Measurements from ENCODE around the gene CLIC6. TPM values are rescaled to one million over a fixed set of nuclear protein-coding genes. Genes with fewer than 3 reads are reported as not detected.

The CLIC6 gene
- total RNA-seq, 1 experiment from 2014 or later = not detected

DNA sequence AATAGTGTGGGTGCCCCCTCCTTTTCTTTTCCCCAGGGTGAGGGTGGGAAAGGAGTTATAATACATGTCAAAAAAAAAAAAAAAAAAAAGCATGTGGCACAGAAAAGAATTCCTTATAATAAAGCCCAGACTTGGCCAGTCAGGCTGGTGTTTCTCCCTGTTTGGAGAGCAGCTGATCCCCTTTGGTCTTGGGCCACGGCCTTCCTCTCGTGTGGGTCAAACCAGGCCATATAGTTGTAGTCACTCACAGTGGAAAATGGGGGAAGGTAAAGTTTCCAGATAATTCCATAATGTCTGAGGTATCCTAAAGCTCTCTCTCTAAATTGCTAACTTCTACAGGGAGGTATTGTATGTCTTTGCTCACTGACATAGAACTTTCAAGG lies 22.0 kb downstream of the CLIC6 start:
- TF ChIP-seq, protein P1, sequence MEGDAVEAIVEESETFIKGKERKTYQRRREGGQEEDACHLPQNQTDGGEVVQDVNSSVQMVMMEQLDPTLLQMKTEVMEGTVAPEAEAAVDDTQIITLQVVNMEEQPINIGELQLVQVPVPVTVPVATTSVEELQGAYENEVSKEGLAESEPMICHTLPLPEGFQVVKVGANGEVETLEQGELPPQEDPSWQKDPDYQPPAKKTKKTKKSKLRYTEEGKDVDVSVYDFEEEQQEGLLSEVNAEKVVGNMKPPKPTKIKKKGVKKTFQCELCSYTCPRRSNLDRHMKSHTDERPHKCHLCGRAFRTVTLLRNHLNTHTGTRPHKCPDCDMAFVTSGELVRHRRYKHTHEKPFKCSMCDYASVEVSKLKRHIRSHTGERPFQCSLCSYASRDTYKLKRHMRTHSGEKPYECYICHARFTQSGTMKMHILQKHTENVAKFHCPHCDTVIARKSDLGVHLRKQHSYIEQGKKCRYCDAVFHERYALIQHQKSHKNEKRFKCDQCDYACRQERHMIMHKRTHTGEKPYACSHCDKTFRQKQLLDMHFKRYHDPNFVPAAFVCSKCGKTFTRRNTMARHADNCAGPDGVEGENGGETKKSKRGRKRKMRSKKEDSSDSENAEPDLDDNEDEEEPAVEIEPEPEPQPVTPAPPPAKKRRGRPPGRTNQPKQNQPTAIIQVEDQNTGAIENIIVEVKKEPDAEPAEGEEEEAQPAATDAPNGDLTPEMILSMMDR (IDR thresholded peaks at IDR 0.05; ENCODE audit: unreplicated experiment) = no peak
- BruUV-seq (replicated peaks) = no TSS peak
- Mint-ChIP-seq H3K4me3 (ENCODE audit: unreplicated experiment) (no peak overlapping the region), H3K36me3 (ENCODE audit: insufficient read depth, unreplicated experiment) (no peaks in the 10 kb centered on the region), H3K4me1 (ENCODE audit: insufficient read depth, unreplicated experiment) (peaks cover 11% of the 10 kb centered on the region), H3K9me3 (ENCODE audit: unreplicated experiment) (no peaks in the 10 kb centered on the region), H3K27me3 (ENCODE audit: insufficient read depth, unreplicated experiment) (no peaks in the 10 kb centered on the region), H3K27ac (ENCODE audit: low read depth, unreplicated experiment) (no peak overlapping the region)
- DNase-seq (ENCODE audit: unreplicated experiment) = no peak
- ChIA-PET POLR2A (interaction anchor here (0.6 to 7.8 kb wide), 13 partner anchors 16 to 709 kb away, joined by 3 to 79 read pairs (median 3); no protein-coding TSS in a partner anchor), CTCF (interaction anchor here (0.5 to 11.2 kb wide), 10 partner anchors 13 to 1160 kb away, joined by 3 to 78 read pairs (median 4); no protein-coding TSS in a partner anchor)
- intact Hi-C loops (cut with micrococcal nuclease) = loop anchor here (5.0 kb wide), 2 partner anchors 112 to 172 kb away; no protein-coding TSS in a partner anchor

DNA sequence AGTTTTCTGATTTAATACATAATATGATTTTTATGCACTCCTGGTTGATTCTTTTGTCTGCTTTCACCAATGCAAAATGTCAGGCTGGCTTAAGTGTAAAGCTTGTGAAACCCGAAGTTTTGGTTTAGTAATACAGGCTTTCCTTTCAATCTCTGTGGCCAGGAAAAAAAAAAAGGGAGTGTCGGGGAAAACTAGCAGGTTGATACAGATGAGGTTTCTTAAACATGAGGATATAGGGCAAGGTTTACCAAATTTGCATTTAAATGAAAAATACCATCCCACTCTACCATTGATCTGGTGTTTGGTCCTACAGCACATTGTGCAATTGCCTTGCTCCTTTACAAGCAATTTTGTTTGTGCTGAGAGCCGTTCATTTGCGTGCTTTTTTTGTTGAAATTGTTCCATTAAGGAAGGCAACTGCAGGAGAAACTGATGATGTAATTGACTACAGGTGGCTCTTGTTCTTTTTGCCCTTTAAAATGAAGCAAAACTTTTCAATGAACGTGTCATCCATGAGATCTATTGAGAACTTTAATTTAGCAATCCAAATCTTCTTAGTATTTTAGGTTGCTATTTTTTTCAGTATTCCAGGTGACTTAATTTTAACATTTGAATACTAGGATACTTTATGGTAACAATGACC lies 22.7 kb downstream of the CLIC6 start:
- POLR2A ChIA-PET = interaction anchor here (0.6 to 7.8 kb wide), 10 partner anchors 18 to 196 kb away, joined by 3 to 79 read pairs (median 4); no protein-coding TSS in a partner anchor
- TF ChIP-seq, protein P1 (IDR thresholded peaks at IDR 0.05; ENCODE audit: unreplicated experiment) = no peak
- CTCF ChIA-PET = interaction anchor here (1.3 to 11.2 kb wide), 5 partner anchors 26 to 1148 kb away, joined by 4 to 78 read pairs (median 6); no protein-coding TSS in a partner anchor
- H3K27me3 Mint-ChIP-seq (ENCODE audit: insufficient read depth, unreplicated experiment) = no peaks in the 10 kb centered on the region
- intact Hi-C loops (cut with micrococcal nuclease) = loop anchor here (2.0 to 5.0 kb wide), 6 partner anchors 111 to 1249 kb away; partner anchors contain the start of gene RUNX1
- DNase-seq (ENCODE audit: unreplicated experiment) = no peak
- H3K4me1 Mint-ChIP-seq (ENCODE audit: insufficient read depth, unreplicated experiment) = peaks cover 11% of the 10 kb centered on the region
- H3K36me3 Mint-ChIP-seq (ENCODE audit: insufficient read depth, unreplicated experiment) = no peaks in the 10 kb centered on the region
- no peaks in the 10 kb centered on the region for H3K9me3 Mint-ChIP-seq (ENCODE audit: unreplicated experiment)
- no peak overlapping the region for H3K4me3 Mint-ChIP-seq (ENCODE audit: unreplicated experiment)
- H3K27ac Mint-ChIP-seq (ENCODE audit: low read depth, unreplicated experiment) = no peak overlapping the region
- BruUV-seq (replicated peaks) = no TSS peak

DNA sequence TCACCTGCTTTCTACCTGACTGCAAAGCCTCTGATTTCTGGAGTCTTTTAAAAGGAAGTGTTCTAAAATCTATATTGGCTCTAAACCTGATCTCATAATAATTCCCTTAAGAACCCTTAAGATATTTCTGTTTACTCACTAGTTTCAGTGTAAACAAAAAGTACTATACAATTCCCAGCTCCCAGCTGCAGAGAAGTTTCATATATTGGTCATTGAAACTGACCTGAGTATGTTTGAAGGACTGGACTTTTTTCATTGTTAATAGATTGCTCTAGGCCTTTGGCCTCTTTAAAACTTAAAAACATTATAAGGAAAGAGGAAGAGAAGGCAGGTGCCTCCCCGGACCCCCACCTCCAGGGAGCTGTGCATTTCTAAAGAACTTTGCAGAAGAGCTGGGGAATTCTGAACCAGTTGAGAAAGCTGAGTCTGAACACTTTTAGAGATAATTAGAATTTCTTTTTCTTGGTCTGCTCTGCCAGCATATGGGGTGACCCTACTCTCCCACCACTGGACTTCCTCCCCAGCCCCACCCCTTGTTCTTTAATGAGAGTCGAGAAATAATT lies 23.7 kb downstream of the CLIC6 start:
- Mint-ChIP-seq H3K9me3 (ENCODE audit: unreplicated experiment) (no peaks in the 10 kb centered on the region), H3K36me3 (ENCODE audit: insufficient read depth, unreplicated experiment) (no peaks in the 10 kb centered on the region), H3K27ac (ENCODE audit: low read depth, unreplicated experiment) (no peak overlapping the region), H3K4me3 (ENCODE audit: unreplicated experiment) (no peak overlapping the region), H3K4me1 (ENCODE audit: insufficient read depth, unreplicated experiment) (peaks cover 1% of the 10 kb centered on the region), H3K27me3 (ENCODE audit: insufficient read depth, unreplicated experiment) (no peaks in the 10 kb centered on the region)
- ChIA-PET POLR2A (interaction anchor here (0.6 to 7.8 kb wide), 10 partner anchors 14 to 1420 kb away, joined by 3 to 79 read pairs (median 4); no protein-coding TSS in a partner anchor), CTCF (interaction anchor here (0.6 to 11.2 kb wide), 29 partner anchors 10 to 1147 kb away, joined by 3 to 78 read pairs (median 4); no protein-coding TSS in a partner anchor)
- no peak for DNase-seq (ENCODE audit: unreplicated experiment)
- intact Hi-C loops (cut with micrococcal nuclease) = loop anchor here (1.0 to 5.0 kb wide), 11 partner anchors 53 to 1336 kb away; partner anchors contain the start of gene RUNX1
- TF ChIP-seq, protein P1 (IDR thresholded peaks at IDR 0.05; ENCODE audit: unreplicated experiment) = no peak
- no TSS peak for BruUV-seq (replicated peaks)

All from MCF 10A (cell line).